HepG2 (cell line): ENCODE results near the gene CPEB2. TPM values are rescaled to one million over a fixed set of nuclear protein-coding genes. Genes with fewer than 3 reads are reported as not detected.

ENCODE experiments used
- ATAC-seq: fragments of 200-7000 bp; cut with Tn5 transposase; 3 replicates; pipeline ENCODE4 v1.9.1; 2020; ENCODE audit warnings: mild to moderate bottlenecking, moderate library complexity
- BruUV-seq: library from RNA; stranded (reverse); fragments of 400-500 nt; replicated peaks from 2 replicates; lab custom pipeline; 2021; lab: Mats Ljungman, UMichigan
- CTCF ChIA-PET: fragments of 300-600 bp; formaldehyde crosslinking; extraction: SDS; loops from one replicate; lab custom pipeline; 2021; ENCODE audit warnings: low total read pairs, inconsistent platforms, low intra/inter-chr PET ratio; lab: Yijun Ruan, JAX
- POLR2A ChIA-PET: fragments of 350-600 bp; sonication (Branson Sonifier 250); formaldehyde crosslinking; loops from one replicate; lab custom pipeline; 2020; ENCODE audit warnings: antibody characterized with exemption, inconsistent platforms; lab: Yijun Ruan, JAX
- DNase-seq: peaks from one replicate; pipeline ENCODE4 v3.0.0-alpha.2; 2015; ENCODE audit warnings: low spot score
- FAIRE-seq: peaks from 3 replicates; lab custom pipeline; 2011; peaks lifted over from hg19 to GRCh38; lab: Jason Lieb, UNC
- H2AFZ ChIP-seq: one replicate; pipeline ENCODE4 v1.6.1; 2011; ENCODE audit warnings: low read length, inconsistent platforms
- H3K27ac ChIP-seq: fragments of 300-600 bp; 3 replicates; pipeline ENCODE4 v1.8.0; 2011; ENCODE audit warnings: mixed run types, mild to moderate bottlenecking, mixed read lengths, low read length, inconsistent platforms; ENCODE audit not compliant: insufficient read depth; ENCODE audit errors: extremely low read length
- H3K27me3 ChIP-seq, 2 experiments: fragments of 200-600 bp in 1 of 2; 2 replicates in 1 of 2; 3 replicates in 1 of 2; pipeline versions ENCODE4 v1.6.0 to v1.8.0; 2011; ENCODE audit warnings: low read length in 2 of 2, mild to moderate bottlenecking in 2 of 2, moderate library complexity in 2 of 2, inconsistent platforms in 1 of 2; ENCODE audit not compliant: insufficient read depth in 2 of 2, control insufficient read depth in 1 of 2
- H3K36me3 ChIP-seq, 2 experiments: fragments of 200-600 bp in 1 of 2; replicated peaks in 1 of 2; 2 replicates in 1 of 2; 3 replicates in 1 of 2; pipeline versions ENCODE4 v1.5.1 to v1.8.0; 2011; ENCODE audit warnings: low read length in 2 of 2, inconsistent platforms in 1 of 2; ENCODE audit not compliant: insufficient read depth in 2 of 2, control insufficient read depth in 1 of 2
- H3K4me1 ChIP-seq: 2 replicates; pipeline ENCODE4 v1.5.1; 2012; ENCODE audit warnings: low read length, inconsistent platforms; ENCODE audit not compliant: insufficient read depth
- H3K4me2 ChIP-seq: 2 replicates; pipeline ENCODE4 v1.6.0; 2011; ENCODE audit warnings: low read depth, low read length, inconsistent platforms
- H3K4me3 ChIP-seq, 3 experiments: fragments of 200-600 bp in 1 of 3; sonication (generic), shearing (Covaris generic) in 1 of 3; replicated peaks in 1 of 3; 2 replicates each; pipeline ENCODE4 v1.5.1; 2011 to 2016; ENCODE audit warnings: low read length in 3 of 3, inconsistent platforms in 2 of 3, low read depth in 2 of 3, mild to moderate bottlenecking in 2 of 3, control low read depth in 1 of 3, mixed read lengths in 1 of 3; ENCODE audit not compliant: insufficient read depth in 1 of 3
- H3K79me2 ChIP-seq: one replicate; pipeline ENCODE4 v1.6.1; 2011; ENCODE audit warnings: low read length, inconsistent platforms; ENCODE audit not compliant: insufficient read depth
- H3K9ac ChIP-seq: 2 replicates; pipeline ENCODE4 v1.6.0; 2011; ENCODE audit warnings: mild to moderate bottlenecking, low read depth, low read length, inconsistent platforms; ENCODE audit not compliant: insufficient read depth
- H3K9me3 ChIP-seq: 2 replicates; pipeline ENCODE4 v1.5.1; 2012; ENCODE audit warnings: mild to moderate bottlenecking, low read length
- H4K20me1 ChIP-seq: 2 replicates; pipeline ENCODE4 v1.6.0; 2011; ENCODE audit warnings: inconsistent platforms, mild to moderate bottlenecking, low read length, moderate library complexity; ENCODE audit not compliant: insufficient read depth
- BCL3 ChIP-seq: sonication (generic); formaldehyde crosslinking; IDR thresholded peaks from 2 replicates; pipeline ENCODE4 v1.5.1; 2020; ENCODE audit warnings: mild to moderate bottlenecking, missing genetic modification reagents, moderate library complexity
- BRF2 ChIP-seq: sonication (generic); formaldehyde crosslinking; IDR thresholded peaks from 2 replicates; pipeline ENCODE4 v1.8.1; 2022; ENCODE audit warnings: mild to moderate bottlenecking, missing genetic modification reagents
- CHD2 ChIP-seq: IDR thresholded peaks from 2 replicates; pipeline ENCODE4 v1.6.1; 2011; ENCODE audit warnings: low read depth, low read length, improper control_type of control experiment
- FOXO4 ChIP-seq: sonication (generic); formaldehyde crosslinking; conservative IDR thresholded peaks from 2 replicates; pipeline ENCODE4 v1.8.1; 2023; ENCODE audit warnings: missing genetic modification reagents
- KDM3A ChIP-seq: IDR thresholded peaks from 2 replicates; pipeline ENCODE4 v1.6.1; 2018; ENCODE audit warnings: low read depth, missing compliant biosample characterization
- MLLT10 ChIP-seq: sonication (generic); formaldehyde crosslinking; IDR thresholded peaks from 2 replicates; pipeline ENCODE4 v1.4.0; 2020; ENCODE audit warnings: missing genetic modification reagents
- NR2F2 ChIP-seq: IDR thresholded peaks from 2 replicates; pipeline ENCODE4 v1.6.1; 2012; ENCODE audit warnings: low read depth, inconsistent platforms, borderline replicate concordance
- SMARCC2 ChIP-seq: fragments of 450-650 bp; IDR thresholded peaks from 2 replicates; pipeline ENCODE4 v1.6.1; 2017; ENCODE audit warnings: antibody characterized with exemption, mild to moderate bottlenecking
- ZNF136 ChIP-seq: sonication (generic); formaldehyde crosslinking; IDR thresholded peaks from 2 replicates; pipeline ENCODE4 v1.8.1; 2022; ENCODE audit warnings: low read depth, mild to moderate bottlenecking, moderate library complexity, missing genetic modification reagents
- ZNF207 ChIP-seq: fragments of 450-650 bp; IDR thresholded peaks from 2 replicates; pipeline ENCODE4 v1.6.1; 2016; ENCODE audit warnings: antibody characterized with exemption, borderline replicate concordance
- ZNF530 ChIP-seq: sonication (generic); formaldehyde crosslinking; IDR thresholded peaks from 2 replicates; pipeline ENCODE4 v1.5.0; 2020; ENCODE audit warnings: low read depth, mild to moderate bottlenecking, missing genetic modification reagents
- ZNF550 ChIP-seq: sonication (generic); formaldehyde crosslinking; IDR thresholded peaks from 2 replicates; pipeline ENCODE4 v1.4.0; 2020; ENCODE audit warnings: mild to moderate bottlenecking, missing genetic modification reagents, borderline replicate concordance
- ZNF770 ChIP-seq: sonication (generic); formaldehyde crosslinking; IDR thresholded peaks from 2 replicates; pipeline ENCODE4 v1.5.0; 2020; ENCODE audit warnings: mild to moderate bottlenecking, missing genetic modification reagents
- WGBS: methylation state at CpG from one replicate; pipeline ENCODE4 v1.1.6; 2017; ENCODE audit warnings: low lambda C conversion rate; 5-methylcytosine and 5-hydroxymethylcytosine counted together
- in situ Hi-C: cut with HindIII; loops from 2 replicates; pipeline ENCODE4 v1.10.0; 2017; ENCODE audit warnings: low pct_unique_long_range_greater_than_20kb; ENCODE audit not compliant: extremely low pct_ligation_motif_present
- intact Hi-C: fragments of 100-400 bp; cut with micrococcal nuclease; formaldehyde crosslinking; loops from one replicate; pipeline ENCODE4 v1.10.0; 2022; ENCODE audit not compliant: unreplicated experiment
- polyA plus RNA-seq, 8 experiments: library from polyadenylated mRNA; depleted of rRNA in 3 of 8; stranded (reverse) in 7 of 8; unstranded in 1 of 8; fragments of >200 nt; fragmentation: Illumina TruSeq in 4 of 8; extraction: Trizol in 4 of 8; gene quantifications; 2 replicates each; pipeline versions ENCODE4 v1.2.1 to v1.2.3, GENCODE V29; 2011 to 2016; ENCODE audit warnings: low read depth in 4 of 8, missing spikeins in 1 of 8, mixed read lengths in 1 of 8; ENCODE audit not compliant: insufficient read depth in 1 of 8
- total RNA-seq, 5 experiments: library from RNA; depleted of rRNA; stranded (reverse); fragments of >200 nt; fragmentation: Illumina TruSeq; extraction: Trizol; gene quantifications; 2 replicates each; pipeline ENCODE4 v1.2.3, GENCODE V29; 2016; ENCODE audit warnings: low read depth in 1 of 5

Gene CPEB2
- total and polyA plus RNA-seq, 2 of the 13 experiments (the other 11 are each of a cell fraction or from before 2014, with no cell fraction given) = 2.0 to 2.5 TPM

GRCh38 chr4:15021946-15022345 is 19.7 kb downstream of the CPEB2 start:
- H4K20me1 ChIP-seq = no peaks in the 10 kb centered on the region
- no peak overlapping the region for H3K27ac ChIP-seq
- no peak for DNase-seq
- in situ Hi-C loops = loop anchor here (25.0 kb wide), 2 partner anchors 640 to 1385 kb away; partner anchors contain the start of genes BOD1L1 and FBXL5
- H3K4me1 ChIP-seq = no peaks in the 10 kb centered on the region
- H3K27me3 ChIP-seq = no peaks in the 10 kb centered on the region; a peak in 1 of 5 replicates
- no peak overlapping the region for H2AFZ ChIP-seq
- no peak overlapping the region for H3K9ac ChIP-seq
- WGBS = 92% methylated on average over 2 of the region's 2 CpGs
- H3K79me2 ChIP-seq = no peaks in the 10 kb centered on the region
- no peak overlapping the region for H3K4me3 ChIP-seq
- POLR2A ChIA-PET = no interaction called here
- TF ChIP-seq SMARCC2 = no peak
- no peak for TF ChIP-seq ZNF550 (CRISPR knock-in tag)
- no peak for TF ChIP-seq ZNF136 (CRISPR knock-in tag)
- no peak for TF ChIP-seq BCL3 (CRISPR knock-in tag)
- TF ChIP-seq NR2F2 = no peak
- TF ChIP-seq ZNF770 (CRISPR knock-in tag) = no peak
- no peak for TF ChIP-seq KDM3A
- TF ChIP-seq CHD2 = no peak
- no peak for TF ChIP-seq ZNF207
- TF ChIP-seq BRF2 = no peak
- TF ChIP-seq ZNF530 (CRISPR knock-in tag) = no peak
- no peak for TF ChIP-seq FOXO4 (CRISPR knock-in tag)
- no peak for TF ChIP-seq MLLT10 (CRISPR knock-in tag)
- TF ChIP-seq, all 625 proteins: peak for 0
- CTCF ChIA-PET = no interaction called here
- peaks cover 0 to 2% of the 10 kb centered on the region in 2 experiments; a peak in 1 of 5 replicates for H3K36me3 ChIP-seq
- intact Hi-C loops = no loop called here
- ATAC-seq = no peak
- FAIRE-seq = no peak
- H3K4me2 ChIP-seq = no peak overlapping the region
- no peaks in the 10 kb centered on the region for H3K9me3 ChIP-seq
- BruUV-seq = no TSS peak
